CD4-positive, alpha-beta T cell treated with Interferon alpha-2 for 1 hour (primary cell): ENCODE results near the gene PDCD11.
"Not testable (repeated sequence)": the region's sequence is repeated elsewhere in the genome, so short reads cannot be mapped to it uniquely, and the experiment has no call there.

Source experiments
- DNase-seq, 2 donors: peaks; one replicate each; pipeline ENCODE4 v3.0.0-alpha.2; 2020 to 2022

The PDCD11 gene

GRCh38 chr10:103478671-103479070 lies 82.2 kb downstream of the PDCD11 start:
- no peak for DNase-seq

GRCh38 chr10:103479135-103479534 lies 82.7 kb downstream of the PDCD11 start, which contains the start of gene CALHM3:
TSS of gene CALHM3 (minus strand) at chr10:103479240. CDS start at chr10:103479032, 208 bp downstream.
- no peak for DNase-seq

- DNase-seq: no peak
Observed at GRCh38 chr10:103480521-103480920, 84.1 kb downstream of the PDCD11 start.

- DNase-seq: peak; percentile 46 to 82
Observed at GRCh38 chr10:103481974-103482531, 85.6 kb downstream of the PDCD11 start.

GRCh38 chr10:103486635-103487409 lies 90.4 kb downstream of the PDCD11 start:
- DNase-seq: not testable (repeated sequence)

- no peak for DNase-seq
Observed at GRCh38 chr10:103487410-103487708, 90.9 kb downstream of the PDCD11 start.

GRCh38 chr10:103490986-103491314 lies 94.5 kb downstream of the PDCD11 start:
- DNase-seq: no peak

GRCh38 chr10:103491729-103492364 lies 95.4 kb downstream of the PDCD11 start:
- no peak for DNase-seq

GRCh38 chr10:103492655-103493261 lies 96.3 kb downstream of the PDCD11 start:
- no peak for DNase-seq

GRCh38 chr10:103493362-103493915 lies 97.0 kb downstream of the PDCD11 start, which contains the start of gene NEURL1:
TSS of gene NEURL1 (plus strand) at chr10:103493705. CDS start at chr10:103494388, 683 bp downstream.
- DNase-seq: peak in 1 of 2 donors; percentile 30

- peak in 1 of 2 donors; percentile 35 for DNase-seq
Observed at GRCh38 chr10:103493916-103494877, 97.8 kb downstream of the PDCD11 start.

- no peak for DNase-seq
Observed at GRCh38 chr10:103495321-103495720, 98.9 kb downstream of the PDCD11 start.
